PC-3 (cell line): ENCODE measurements around the gene DAAM2.

Experiments used
- CTCF ChIP-seq: fragments of 300-600 bp; sonication (generic); conservative IDR thresholded peaks from 2 replicates; pipeline ENCODE4 v1.5.1; 2017; ENCODE audit warnings: antibody characterized with exemption, low read depth, mild to moderate bottlenecking, low read length
- EZH2 ChIP-seq: fragments of 300-600 bp; sonication (generic); IDR thresholded peaks from one replicate; pipeline ENCODE4 v1.6.1; 2017; ENCODE audit warnings: antibody characterized with exemption, mild to moderate bottlenecking, low read length; ENCODE audit not compliant: unreplicated experiment
- EZH2phosphoT487 ChIP-seq: fragments of 300-600 bp; sonication (generic); IDR thresholded peaks from 2 replicates; pipeline ENCODE4 v1.6.1; 2018; ENCODE audit warnings: mild to moderate bottlenecking, antibody characterized with exemption, low read length, borderline replicate concordance

- no peak for TF ChIP-seq CTCF
- no peak for TF ChIP-seq EZH2
- no peak for TF ChIP-seq EZH2phosphoT487
Observed at GRCh38 chr6:39948199-39948791, 156.1 kb downstream of the DAAM2 start.
